COLO829 (cell line): ENCODE data around the gene BPIFB6.

Experiments used
- DNase-seq: peaks from one replicate; pipeline ENCODE4 v3.0.0; 2012; ENCODE audit warnings: low spot score

The BPIFB6 gene, protein sequence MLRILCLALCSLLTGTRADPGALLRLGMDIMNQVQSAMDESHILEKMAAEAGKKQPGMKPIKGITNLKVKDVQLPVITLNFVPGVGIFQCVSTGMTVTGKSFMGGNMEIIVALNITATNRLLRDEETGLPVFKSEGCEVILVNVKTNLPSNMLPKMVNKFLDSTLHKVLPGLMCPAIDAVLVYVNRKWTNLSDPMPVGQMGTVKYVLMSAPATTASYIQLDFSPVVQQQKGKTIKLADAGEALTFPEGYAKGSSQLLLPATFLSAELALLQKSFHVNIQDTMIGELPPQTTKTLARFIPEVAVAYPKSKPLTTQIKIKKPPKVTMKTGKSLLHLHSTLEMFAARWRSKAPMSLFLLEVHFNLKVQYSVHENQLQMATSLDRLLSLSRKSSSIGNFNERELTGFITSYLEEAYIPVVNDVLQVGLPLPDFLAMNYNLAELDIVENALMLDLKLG

DNA sequence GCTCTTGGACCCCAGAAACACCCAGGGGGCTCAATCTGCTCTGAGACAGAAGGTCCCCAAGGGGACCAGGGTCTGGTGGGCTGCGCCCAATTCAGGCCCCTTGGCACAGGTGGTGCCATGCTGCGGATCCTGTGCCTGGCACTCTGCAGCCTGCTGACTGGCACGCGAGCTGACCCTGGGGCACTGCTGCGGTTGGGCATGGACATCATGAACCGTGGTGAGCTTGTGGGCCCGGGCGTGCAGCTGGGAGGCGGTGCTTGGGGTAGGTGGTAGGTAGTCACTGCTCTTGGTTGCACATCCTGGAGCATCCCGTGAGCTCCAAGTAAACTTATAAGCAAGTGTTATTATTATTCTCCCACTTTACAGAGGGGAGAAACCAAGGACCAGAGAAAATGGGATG lies at the start of gene BPIFB6:
TSS of gene BPIFB6 (plus strand) at position 118 of the 400 bp plus-strand sequence. CDS start at position 118, 0 bp downstream.
- no peak for DNase-seq

- DNase-seq: no peak
Observed at GRCh38 chr20:32982617-32983458, 48.6 kb upstream of the BPIFB6 start.

GRCh38 chr20:32983459-32984112 lies 47.9 kb upstream of the BPIFB6 start:
- DNase-seq: no peak

DNA sequence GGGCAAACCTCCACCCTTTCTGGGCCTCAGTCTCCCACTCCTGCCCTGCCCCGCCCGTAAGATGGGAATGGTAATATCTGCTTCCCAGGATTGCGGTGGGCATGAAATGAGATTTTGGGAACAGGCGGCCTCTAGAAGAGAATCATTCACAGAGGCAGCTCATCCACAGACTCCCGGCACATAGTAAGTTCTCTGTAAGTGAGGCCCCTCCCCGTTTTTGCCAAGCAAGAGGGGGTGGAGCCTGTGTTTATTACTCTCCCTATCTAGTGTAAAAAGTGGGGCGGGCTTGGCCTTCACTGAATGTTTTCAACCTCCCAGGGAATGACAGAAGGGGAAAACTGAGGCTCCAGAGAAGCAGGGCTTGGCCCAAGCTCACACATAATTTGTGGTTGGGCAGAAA lies 47.3 kb upstream of the BPIFB6 start:
- DNase-seq: peak; percentile 83

DNA sequence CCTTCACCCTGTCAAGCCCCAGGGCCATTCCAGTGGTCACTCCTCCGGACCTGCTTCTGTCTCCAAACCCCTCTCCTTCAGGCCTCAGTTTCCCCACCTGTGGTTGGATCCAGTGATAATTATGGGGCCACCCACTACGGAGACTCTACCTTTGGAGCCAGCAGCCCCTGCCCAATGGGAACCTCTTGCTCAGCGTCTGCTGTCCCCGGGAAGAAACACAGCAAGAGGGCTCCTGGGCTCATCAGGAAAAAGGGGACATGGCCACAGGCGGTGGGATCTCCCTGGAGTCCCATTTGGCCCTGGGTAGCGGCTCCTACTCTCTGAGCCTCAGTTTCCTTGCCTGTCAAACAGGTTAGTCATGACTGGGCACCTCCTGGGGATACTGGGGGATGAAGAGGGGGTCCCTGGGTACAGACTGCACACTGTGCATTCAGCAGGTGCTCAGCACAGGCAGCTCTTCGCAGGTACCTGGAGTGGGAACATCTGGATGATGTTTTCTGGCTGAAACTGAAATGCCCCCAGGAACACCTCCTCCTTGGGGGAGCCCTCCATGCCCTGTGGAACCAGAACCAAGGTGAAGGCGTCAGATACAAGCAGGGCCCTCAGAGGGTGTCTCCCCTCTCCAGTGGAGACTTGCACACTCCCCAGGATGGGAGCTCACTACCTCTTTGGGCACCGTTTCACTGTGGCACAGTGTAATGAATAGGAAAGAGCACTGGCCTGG lies 46.7 kb upstream of the BPIFB6 start:
- no peak for DNase-seq

DNA sequence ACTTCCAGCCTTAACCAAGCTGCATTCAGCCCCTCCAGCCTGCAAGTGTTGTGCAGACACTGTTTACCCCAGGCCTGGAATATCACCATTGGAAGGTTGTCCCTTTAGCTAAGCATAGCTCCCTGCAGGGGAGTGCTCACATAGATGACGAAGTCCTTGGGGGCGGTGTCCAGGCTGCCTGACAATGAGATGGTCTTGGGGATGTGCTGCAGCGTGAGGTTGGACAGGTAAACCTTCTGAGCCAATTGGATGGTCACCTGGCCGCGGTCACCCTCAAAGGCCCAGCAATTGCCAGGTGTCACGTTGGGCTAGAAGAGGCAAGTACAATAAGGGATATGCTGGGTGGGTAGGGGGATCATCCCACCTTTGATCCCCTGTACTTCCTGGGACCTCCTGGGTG lies 45.9 kb upstream of the BPIFB6 start:
- DNase-seq: no peak

GRCh38 chr20:32986331-32986966 lies 45.0 kb upstream of the BPIFB6 start:
- no peak for DNase-seq

DNA sequence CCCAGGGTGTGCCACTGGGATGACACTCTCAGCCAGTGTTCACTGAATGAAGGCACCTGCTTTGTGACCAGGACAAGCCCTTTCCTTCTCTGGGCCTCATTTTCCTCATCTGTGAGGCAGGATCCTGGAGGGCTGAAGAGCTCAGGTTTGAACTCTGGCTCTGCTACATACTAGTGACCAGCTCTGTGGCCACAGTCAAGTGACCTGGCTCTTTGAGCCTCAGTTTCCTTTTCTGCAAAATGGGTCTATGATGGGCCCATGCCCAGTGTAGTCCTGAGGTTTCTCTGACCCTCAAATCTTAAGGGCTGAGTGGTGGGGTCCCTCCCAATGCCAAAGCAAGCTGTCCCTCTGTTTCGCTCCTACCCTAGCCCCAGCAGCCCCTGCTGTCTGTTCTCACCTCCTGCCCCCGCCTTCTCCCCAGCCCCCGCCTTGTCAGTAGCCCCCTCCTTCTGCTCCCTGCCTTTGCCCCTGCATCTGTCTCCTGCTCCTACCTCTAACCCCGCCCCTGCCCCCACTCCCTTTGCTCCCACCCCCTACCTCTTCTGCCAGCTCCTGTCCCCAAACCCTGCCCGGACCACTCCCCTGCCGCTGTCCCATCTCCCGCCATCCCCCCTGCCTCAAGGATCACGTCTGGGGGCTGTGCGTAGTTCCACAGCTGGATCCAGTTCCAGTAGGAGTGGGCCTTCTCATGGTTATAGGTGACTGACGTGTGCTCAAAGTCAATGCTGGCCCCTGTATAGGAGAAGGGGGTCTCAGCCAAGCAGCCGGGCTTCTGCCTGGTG lies 44.2 kb upstream of the BPIFB6 start:
- no peak for DNase-seq

DNA sequence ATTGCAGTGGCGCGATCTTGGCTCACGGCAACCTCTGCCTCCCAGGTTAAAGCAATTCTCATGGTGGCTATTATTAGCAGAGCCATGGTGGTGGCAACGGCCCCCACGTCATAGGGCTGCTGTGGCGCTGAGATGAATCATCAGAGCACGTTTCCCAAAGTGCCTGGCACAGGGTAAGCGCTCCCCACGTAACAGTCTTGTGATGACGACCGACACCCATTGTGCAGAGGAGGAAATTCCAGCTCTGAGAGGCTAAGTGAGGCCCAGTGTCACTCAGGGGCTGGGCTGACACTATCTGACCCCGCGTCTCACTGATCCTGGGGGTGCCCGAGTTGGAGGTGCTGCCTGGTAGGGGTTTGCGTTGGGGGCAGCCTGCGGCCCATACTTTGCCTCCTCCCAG lies 43.4 kb upstream of the BPIFB6 start:
- DNase-seq: no peak

GRCh38 chr20:32989507-32990283 lies 41.8 kb upstream of the BPIFB6 start:
- no peak for DNase-seq

- DNase-seq: no peak
Observed at GRCh38 chr20:32990426-32990825, 41.0 kb upstream of the BPIFB6 start.

- no peak for DNase-seq
Observed at GRCh38 chr20:32991383-32991782, 40.1 kb upstream of the BPIFB6 start.

DNA sequence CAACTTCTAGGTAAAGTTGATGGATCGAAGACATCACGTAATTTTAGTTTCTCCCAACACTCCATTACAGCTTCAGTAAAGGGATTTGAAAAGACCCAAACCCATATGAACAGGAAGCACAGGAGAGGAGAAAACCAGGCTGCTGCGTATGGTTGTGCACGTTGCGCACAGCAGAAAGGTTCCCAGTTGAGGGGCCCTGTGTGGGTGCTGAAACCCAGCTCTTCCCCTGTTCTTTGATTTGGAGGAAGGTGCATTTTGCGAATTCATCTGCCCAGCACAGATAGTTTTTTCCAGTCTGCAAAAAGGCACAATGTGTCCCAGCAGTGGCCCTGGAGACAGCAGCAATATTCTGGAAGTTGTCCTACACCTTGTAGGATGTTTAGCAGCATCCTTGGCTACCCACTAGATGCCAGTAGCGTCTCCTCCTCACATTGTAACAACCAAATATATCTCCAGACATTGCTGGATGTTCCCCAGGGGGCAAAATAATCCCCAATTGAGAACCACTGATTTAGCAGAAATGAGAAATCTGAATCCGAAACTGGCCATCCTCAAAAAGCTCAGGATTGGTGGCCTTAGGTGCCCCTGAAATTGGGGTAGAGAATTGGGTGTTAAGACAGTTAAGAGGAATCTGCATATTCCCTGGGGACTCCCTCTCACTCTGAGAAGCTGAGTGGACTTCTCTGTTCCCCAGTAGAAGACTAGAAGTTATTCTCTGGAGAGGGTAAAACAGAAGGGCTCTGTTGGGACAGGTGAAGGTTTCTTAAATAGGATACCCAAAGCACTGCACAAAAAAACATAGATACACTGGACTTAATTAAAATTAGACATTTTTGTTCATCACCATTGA lies 39.4 kb upstream of the BPIFB6 start:
- no peak for DNase-seq

DNA sequence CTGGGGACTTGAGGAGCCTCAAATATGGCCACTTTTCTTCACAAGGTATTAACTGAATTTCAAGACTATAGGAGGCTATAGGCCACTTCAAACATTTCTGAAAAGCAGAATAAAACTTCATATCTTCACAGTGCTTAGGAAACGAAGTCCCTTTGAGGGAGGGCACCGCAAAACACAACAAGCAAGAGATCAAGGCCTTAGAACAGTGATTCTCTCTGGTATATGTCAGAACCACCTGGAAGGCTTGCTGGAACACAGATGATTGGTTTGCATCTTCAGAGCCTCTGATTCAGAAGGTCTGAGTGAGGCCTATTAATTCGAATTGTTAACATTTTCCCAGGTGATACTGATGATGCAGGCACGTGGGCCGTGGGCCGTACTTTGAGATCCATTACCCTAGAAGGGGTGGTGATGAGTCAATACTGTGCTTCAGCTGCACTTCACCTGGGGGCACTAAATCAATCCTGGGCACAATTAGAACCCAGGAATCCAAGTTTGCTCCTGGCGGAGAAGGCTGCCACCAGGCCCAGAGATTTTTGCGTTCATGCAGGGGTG lies 37.9 kb upstream of the BPIFB6 start:
- DNase-seq: no peak

GRCh38 chr20:32995802-32996201 lies 35.6 kb upstream of the BPIFB6 start:
- no peak for DNase-seq

- DNase-seq: no peak
Observed at GRCh38 chr20:32997431-32997830, 34.0 kb upstream of the BPIFB6 start.

DNA sequence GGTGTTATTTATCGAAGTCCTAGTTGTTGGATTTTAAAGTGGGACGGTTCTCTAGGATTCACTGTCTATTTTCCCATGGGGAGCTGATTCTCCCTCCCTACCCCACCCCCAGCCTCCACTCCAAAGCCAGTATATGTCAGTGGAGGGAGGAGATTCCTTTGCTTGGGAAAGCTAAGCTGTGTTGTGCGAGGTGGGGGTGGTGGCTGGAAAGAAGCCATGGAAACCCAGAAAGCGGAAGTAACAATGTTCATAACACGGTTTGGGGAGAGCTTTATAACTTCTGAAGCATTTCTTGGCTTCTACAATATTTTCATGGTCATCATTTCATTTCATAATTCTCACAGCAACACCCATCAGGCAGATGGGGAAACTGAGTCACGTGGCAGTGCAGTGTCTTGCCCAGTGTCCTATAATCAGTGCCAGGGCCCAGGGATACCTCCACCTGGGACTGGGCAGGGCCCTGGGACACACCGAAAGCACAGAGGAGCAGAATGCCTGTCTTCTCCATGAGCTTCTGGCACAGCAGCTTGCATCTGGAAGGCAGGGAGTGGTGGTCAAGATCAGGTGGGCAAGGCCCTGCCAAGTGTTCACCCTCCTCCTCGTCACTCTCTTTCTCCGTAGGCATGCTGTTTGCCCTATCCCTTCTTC lies 31.7 kb upstream of the BPIFB6 start:
- no peak for DNase-seq
